Astrocyte (in vitro differentiated cells and primary cell): Measurements from ENCODE around the gene DUSP1. TPM values are rescaled to one million over a fixed set of nuclear protein-coding genes. Genes with fewer than 3 reads are reported as not detected.

Source experiments
- DNase-seq: peaks from one replicate; pipeline ENCODE4 v3.0.0-alpha.2; 2010; ENCODE audit warnings: low read depth
- FAIRE-seq: peaks from 2 replicates; lab custom pipeline; 2011; peaks lifted over from hg19 to GRCh38; lab: Jason Lieb, UNC
- H2AFZ ChIP-seq: 2 replicates; pipeline ENCODE4 v1.6.0; 2012; ENCODE audit warnings: low read depth, low read length, inconsistent platforms
- H3K27ac ChIP-seq: 2 replicates; pipeline ENCODE4 v1.5.1; 2011; ENCODE audit warnings: low read depth, low read length, inconsistent platforms
- H3K27me3 ChIP-seq: 2 replicates; pipeline ENCODE4 v1.6.0; 2011; ENCODE audit warnings: low read length, inconsistent platforms; ENCODE audit not compliant: insufficient read depth
- H3K36me3 ChIP-seq: 2 replicates; pipeline ENCODE4 v1.5.1; 2011; ENCODE audit warnings: low read length, inconsistent platforms; ENCODE audit not compliant: insufficient read depth
- H3K4me1 ChIP-seq: 2 replicates; pipeline ENCODE4 v1.5.1; 2011; ENCODE audit warnings: low read length, inconsistent platforms; ENCODE audit not compliant: insufficient read depth
- H3K4me2 ChIP-seq: 2 replicates; pipeline ENCODE4 v1.6.0; 2012; ENCODE audit warnings: low read length, inconsistent platforms
- H3K4me3 ChIP-seq: 2 replicates; pipeline ENCODE4 v1.5.1; 2011; ENCODE audit warnings: low read depth, mild to moderate bottlenecking, low read length, inconsistent platforms; ENCODE audit not compliant: insufficient read depth
- H3K79me2 ChIP-seq: 2 replicates; pipeline ENCODE4 v1.6.0; 2012; ENCODE audit warnings: mild to moderate bottlenecking, low read length, inconsistent platforms; ENCODE audit not compliant: insufficient read depth
- H3K9ac ChIP-seq: 2 replicates; pipeline ENCODE4 v1.6.0; 2012; ENCODE audit warnings: mild to moderate bottlenecking, low read length, inconsistent platforms
- H3K9me3 ChIP-seq: 2 replicates; pipeline ENCODE4 v1.5.1; 2012; ENCODE audit warnings: low read depth, mild to moderate bottlenecking, low read length, inconsistent platforms; ENCODE audit not compliant: insufficient read depth
- H4K20me1 ChIP-seq: 2 replicates; pipeline ENCODE4 v1.6.0; 2012; ENCODE audit warnings: low read length, inconsistent platforms; ENCODE audit not compliant: insufficient read depth
- H3K27ac Mint-ChIP-seq: one replicate; pipeline ENCODE4 v1.8.0; 2021; ENCODE audit warnings: mild to moderate bottlenecking, mixed read lengths; ENCODE audit not compliant: unreplicated experiment
- H3K27me3 Mint-ChIP-seq: one replicate; pipeline ENCODE4 v1.8.0; 2021; ENCODE audit warnings: low read depth, mixed read lengths; ENCODE audit not compliant: unreplicated experiment
- H3K36me3 Mint-ChIP-seq: one replicate; pipeline ENCODE4 v1.8.0; 2021; ENCODE audit warnings: low read depth, mixed read lengths; ENCODE audit not compliant: unreplicated experiment
- H3K4me1 Mint-ChIP-seq: one replicate; pipeline ENCODE4 v1.8.0; 2021; ENCODE audit warnings: low read depth, mixed read lengths; ENCODE audit not compliant: unreplicated experiment
- H3K4me3 Mint-ChIP-seq: one replicate; pipeline ENCODE4 v1.8.0; 2021; ENCODE audit warnings: mild to moderate bottlenecking, moderate library complexity, mixed read lengths; ENCODE audit not compliant: unreplicated experiment
- H3K9me3 Mint-ChIP-seq: one replicate; pipeline ENCODE4 v1.8.0; 2021; ENCODE audit warnings: mild to moderate bottlenecking, mixed read lengths; ENCODE audit not compliant: unreplicated experiment
- EZH2 ChIP-seq: IDR thresholded peaks from 2 replicates; pipeline ENCODE4 v1.6.1; 2012; ENCODE audit warnings: mild to moderate bottlenecking, low read length, inconsistent platforms; ENCODE audit not compliant: insufficient read depth
- total RNA-seq: library from RNA; stranded (reverse); gene quantifications from 2 replicates; pipeline ENCODE4 v1.2.1, GENCODE V29; 2021
- TF ChIP-seq, protein P1 (sequence below): IDR thresholded peaks from 2 replicates; pipeline ENCODE4 v1.5.1; 2011; ENCODE audit warnings: low read depth, mild to moderate bottlenecking, inconsistent platforms, low read length, moderate library complexity; ENCODE audit not compliant: insufficient read depth

Gene DUSP1
- total RNA-seq, 1 donor from 2014 or later: 90.1 TPM

GRCh38 chr5:172756764-172757393 lies 14.1 kb downstream of the DUSP1 start:
- Histone ChIP-seq H3K9me3 (no peaks in the 10 kb centered on the region), H3K27me3 (no peaks in the 10 kb centered on the region), H3K4me3 (no peak overlapping the region), H2AFZ (no peak overlapping the region), H4K20me1 (no peaks in the 10 kb centered on the region), H3K9ac (no peak overlapping the region), H3K4me1 (peaks cover 15% of the 10 kb centered on the region), H3K27ac (no peak overlapping the region), H3K79me2 (no peaks in the 10 kb centered on the region), H3K36me3 (no peaks in the 10 kb centered on the region), H3K4me2 (no peak overlapping the region)
- peaks cover 10% of the 10 kb centered on the region for H3K4me1 Mint-ChIP-seq
- no peak overlapping the region for H3K27ac Mint-ChIP-seq
- H3K36me3 Mint-ChIP-seq: peaks cover 2% of the 10 kb centered on the region
- TF ChIP-seq, protein P1, sequence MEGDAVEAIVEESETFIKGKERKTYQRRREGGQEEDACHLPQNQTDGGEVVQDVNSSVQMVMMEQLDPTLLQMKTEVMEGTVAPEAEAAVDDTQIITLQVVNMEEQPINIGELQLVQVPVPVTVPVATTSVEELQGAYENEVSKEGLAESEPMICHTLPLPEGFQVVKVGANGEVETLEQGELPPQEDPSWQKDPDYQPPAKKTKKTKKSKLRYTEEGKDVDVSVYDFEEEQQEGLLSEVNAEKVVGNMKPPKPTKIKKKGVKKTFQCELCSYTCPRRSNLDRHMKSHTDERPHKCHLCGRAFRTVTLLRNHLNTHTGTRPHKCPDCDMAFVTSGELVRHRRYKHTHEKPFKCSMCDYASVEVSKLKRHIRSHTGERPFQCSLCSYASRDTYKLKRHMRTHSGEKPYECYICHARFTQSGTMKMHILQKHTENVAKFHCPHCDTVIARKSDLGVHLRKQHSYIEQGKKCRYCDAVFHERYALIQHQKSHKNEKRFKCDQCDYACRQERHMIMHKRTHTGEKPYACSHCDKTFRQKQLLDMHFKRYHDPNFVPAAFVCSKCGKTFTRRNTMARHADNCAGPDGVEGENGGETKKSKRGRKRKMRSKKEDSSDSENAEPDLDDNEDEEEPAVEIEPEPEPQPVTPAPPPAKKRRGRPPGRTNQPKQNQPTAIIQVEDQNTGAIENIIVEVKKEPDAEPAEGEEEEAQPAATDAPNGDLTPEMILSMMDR: no peak
- no peak for TF ChIP-seq EZH2
- H3K4me3 Mint-ChIP-seq: no peak overlapping the region
- H3K27me3 Mint-ChIP-seq: peaks cover 14% of the 10 kb centered on the region
- FAIRE-seq: no peak
- DNase-seq: no peak
- peaks cover 4% of the 10 kb centered on the region for H3K9me3 Mint-ChIP-seq

DNA sequence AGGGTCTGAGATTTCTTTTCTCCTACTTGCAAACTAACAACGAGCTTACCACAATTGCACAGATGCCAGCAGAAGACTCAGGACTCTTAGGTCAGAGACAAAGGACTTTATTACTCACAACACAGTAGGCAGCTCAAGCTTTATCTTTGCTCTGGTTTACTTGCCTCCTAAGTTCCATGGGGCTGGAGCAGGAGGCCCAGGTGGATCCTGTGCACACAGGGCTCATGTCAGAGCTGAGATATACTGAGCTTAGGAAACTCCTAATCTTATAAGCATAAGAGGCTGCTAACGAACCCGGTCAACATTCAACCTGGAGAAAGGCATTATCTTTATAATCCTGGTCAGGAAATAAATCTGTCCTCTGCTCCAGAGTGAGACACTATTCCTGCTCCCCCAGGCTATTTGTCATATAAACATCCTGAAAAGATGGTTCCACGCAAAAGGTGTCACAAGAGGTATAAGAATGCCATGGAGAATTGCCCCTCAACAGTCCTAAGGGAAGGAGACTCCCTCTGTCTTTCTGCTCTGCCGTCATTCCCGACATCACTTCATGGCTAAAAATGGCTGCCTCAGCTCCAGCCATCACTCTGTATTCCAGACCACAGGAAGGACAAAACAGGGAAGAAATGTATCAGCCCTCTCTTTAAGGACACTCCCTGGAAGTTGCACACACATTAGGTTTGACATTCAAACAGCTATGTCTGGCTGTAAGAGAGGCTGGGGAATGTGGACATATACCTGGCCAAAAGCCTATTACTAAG lies 16.2 kb downstream of the DUSP1 start:
- no peak for TF ChIP-seq EZH2
- TF ChIP-seq, protein P1: no peak
- Histone ChIP-seq H3K36me3 (no peaks in the 10 kb centered on the region), H3K4me3 (no peak overlapping the region), H3K27ac (no peak overlapping the region), H3K9me3 (no peaks in the 10 kb centered on the region), H3K27me3 (no peaks in the 10 kb centered on the region), H3K9ac (no peak overlapping the region), H3K4me2 (no peak overlapping the region), H3K79me2 (no peaks in the 10 kb centered on the region), H3K4me1 (peaks cover 15% of the 10 kb centered on the region), H4K20me1 (no peaks in the 10 kb centered on the region), H2AFZ (no peak overlapping the region)
- Mint-ChIP-seq H3K4me1 (peaks cover 10% of the 10 kb centered on the region), H3K27me3 (peaks cover 21% of the 10 kb centered on the region), H3K4me3 (no peak overlapping the region), H3K27ac (no peak overlapping the region), H3K9me3 (peaks cover 4% of the 10 kb centered on the region), H3K36me3 (peaks cover 6% of the 10 kb centered on the region)
- DNase-seq: no peak
- no peak for FAIRE-seq

GRCh38 chr5:172753101-172753500 lies 17.9 kb downstream of the DUSP1 start:
- Histone ChIP-seq H3K79me2 (no peaks in the 10 kb centered on the region), H3K9me3 (no peaks in the 10 kb centered on the region), H3K4me1 (peaks cover 16% of the 10 kb centered on the region), H4K20me1 (no peaks in the 10 kb centered on the region), H3K27ac (no peak overlapping the region), H3K4me3 (no peak overlapping the region), H2AFZ (no peak overlapping the region), H3K27me3 (no peaks in the 10 kb centered on the region), H3K36me3 (no peaks in the 10 kb centered on the region), H3K9ac (no peak overlapping the region), H3K4me2 (no peak overlapping the region)
- TF ChIP-seq, protein P1: no peak
- TF ChIP-seq EZH2: no peak
- Mint-ChIP-seq H3K4me1 (peaks cover 5% of the 10 kb centered on the region), H3K27ac (no peak overlapping the region), H3K4me3 (no peak overlapping the region), H3K36me3 (peaks cover 3% of the 10 kb centered on the region), H3K9me3 (peaks cover 5% of the 10 kb centered on the region), H3K27me3 (peaks cover 19% of the 10 kb centered on the region)
- no peak for FAIRE-seq
- no peak for DNase-seq
